Stimulated activated naive CD8-positive, alpha-beta T cell treated with anti-CD3 and anti-CD28 coated beads, Interleukin-15, Interleukin-2, amounts not matched to agents 100 U/mL and 50 U/mL, for 24 hours (primary cell): Measurements from ENCODE around the gene MAPK13.
A peak's percentile ranks its signal among the peaks of the same experiment; 100 is the strongest.
"Not testable (repeated sequence)": the region's sequence is repeated elsewhere in the genome, so short reads cannot be mapped to it uniquely, and the experiment has no call there.

Experiments
- ATAC-seq: fragments of 150-1000 bp; cut with Tn5 transposase; one replicate; pipeline ENCODE4 v1.10.0; 2021
- DNase-seq: peaks from one replicate; pipeline ENCODE4 v3.0.0; 2021

The MAPK13 gene

DNA sequence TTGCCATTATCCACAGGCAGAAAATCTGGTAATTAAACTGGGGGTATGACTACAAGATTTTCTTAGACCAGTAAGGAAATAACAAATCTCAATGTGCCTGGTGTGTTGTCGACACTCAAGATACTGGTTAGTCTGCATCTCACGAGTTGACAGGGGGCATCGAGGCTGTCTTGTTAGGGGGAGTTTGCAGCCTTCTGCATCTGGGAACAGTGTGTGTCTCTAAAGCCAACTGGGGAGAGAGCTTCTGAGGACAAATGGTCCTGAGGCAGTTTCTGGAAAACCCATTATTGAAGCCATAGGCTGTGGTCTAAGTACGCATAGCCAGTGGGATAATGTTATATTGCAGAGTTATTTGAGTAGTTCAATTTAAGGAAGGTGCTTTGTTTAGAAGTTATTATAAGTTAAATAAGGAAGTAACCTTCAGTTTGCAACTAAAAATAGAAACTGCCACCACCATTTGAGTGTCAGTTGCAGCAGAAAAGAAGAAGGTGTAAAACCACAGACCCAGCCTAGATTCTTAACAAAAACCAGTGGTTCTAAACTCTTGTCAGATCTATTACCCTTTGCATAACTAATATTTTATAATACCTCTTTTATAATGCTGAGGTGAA lies 15.4 kb upstream of the MAPK13 start:
- ATAC-seq (no peak), DNase-seq (no peak)

DNA sequence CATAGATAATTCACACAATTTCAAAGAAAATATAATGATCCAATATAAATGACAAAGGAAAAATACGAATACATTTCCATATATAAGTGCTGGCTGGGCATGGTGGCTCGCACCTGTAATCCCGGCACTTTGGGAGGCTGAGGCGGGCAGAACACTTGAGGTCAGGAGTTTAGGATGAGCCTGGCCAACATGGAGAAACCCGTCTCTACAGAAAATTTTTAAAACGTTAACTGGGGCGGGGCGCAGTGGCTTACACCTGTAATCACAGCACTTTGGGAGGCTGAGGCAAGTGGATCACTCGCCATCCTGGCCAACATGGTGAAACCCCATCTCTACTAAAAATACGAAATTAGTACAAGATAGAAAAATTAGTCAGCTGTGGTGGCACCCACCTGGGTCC lies 14.9 kb upstream of the MAPK13 start:
- ATAC-seq (no peak), DNase-seq (no peak)

DNA sequence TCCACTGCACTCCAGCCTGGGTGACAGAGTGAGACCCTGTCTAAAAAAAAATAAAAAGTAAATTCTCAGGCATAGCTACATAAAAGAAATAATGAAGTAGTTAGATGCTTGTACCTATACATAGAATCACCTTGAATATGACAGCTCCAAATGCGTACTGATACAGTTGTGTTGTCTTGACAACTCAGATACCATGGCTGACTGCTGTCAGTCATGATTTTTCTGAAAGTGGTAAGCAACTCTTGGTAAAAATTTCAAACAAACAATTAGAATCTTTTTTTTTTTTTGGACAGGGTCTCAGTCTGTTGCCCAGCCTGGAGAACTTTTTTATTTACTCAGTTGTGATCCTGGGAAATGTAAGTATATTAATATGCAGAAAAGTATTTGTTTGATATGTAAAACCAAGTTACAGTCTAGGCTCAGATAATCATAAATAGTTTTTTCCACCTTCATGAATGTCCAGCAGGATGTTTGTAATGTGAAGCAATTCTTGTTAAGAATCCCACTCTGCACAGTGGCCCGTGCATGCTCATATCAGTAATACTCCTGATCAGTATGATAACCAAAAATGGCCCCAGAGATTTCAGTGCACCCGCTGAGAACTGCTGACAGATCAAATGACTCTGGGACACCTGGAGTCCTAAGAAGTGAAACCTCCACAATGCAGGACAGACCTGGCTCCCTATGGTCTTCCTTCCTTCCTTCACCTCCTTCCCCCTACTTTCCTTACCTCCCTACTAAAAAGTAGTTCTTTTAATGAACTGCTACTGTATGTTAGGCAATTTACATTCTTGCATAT lies 14.0 kb upstream of the MAPK13 start:
- ATAC-seq (no peak), DNase-seq (no peak)

DNA sequence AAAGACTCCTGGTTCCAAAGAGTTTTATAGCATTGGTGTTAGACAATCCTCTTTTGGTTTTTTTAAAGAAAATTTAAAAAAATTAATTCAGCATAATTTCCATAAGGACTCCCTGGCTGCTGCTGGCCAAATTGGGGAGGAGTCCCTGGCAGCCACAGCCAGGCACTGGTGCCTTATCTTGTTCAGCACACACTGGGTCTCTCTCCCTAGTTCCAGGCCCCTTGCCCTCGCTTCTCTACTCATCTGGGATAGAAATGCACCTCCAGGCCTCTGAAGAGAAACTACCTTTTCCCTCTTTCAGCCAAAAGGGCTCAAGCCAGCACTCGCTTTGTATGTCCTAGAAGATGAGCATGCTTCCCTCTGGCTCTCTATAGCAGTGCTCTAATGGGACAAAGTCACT lies 13.4 kb upstream of the MAPK13 start:
- no peak for ATAC-seq
- DNase-seq, result no peak

DNA sequence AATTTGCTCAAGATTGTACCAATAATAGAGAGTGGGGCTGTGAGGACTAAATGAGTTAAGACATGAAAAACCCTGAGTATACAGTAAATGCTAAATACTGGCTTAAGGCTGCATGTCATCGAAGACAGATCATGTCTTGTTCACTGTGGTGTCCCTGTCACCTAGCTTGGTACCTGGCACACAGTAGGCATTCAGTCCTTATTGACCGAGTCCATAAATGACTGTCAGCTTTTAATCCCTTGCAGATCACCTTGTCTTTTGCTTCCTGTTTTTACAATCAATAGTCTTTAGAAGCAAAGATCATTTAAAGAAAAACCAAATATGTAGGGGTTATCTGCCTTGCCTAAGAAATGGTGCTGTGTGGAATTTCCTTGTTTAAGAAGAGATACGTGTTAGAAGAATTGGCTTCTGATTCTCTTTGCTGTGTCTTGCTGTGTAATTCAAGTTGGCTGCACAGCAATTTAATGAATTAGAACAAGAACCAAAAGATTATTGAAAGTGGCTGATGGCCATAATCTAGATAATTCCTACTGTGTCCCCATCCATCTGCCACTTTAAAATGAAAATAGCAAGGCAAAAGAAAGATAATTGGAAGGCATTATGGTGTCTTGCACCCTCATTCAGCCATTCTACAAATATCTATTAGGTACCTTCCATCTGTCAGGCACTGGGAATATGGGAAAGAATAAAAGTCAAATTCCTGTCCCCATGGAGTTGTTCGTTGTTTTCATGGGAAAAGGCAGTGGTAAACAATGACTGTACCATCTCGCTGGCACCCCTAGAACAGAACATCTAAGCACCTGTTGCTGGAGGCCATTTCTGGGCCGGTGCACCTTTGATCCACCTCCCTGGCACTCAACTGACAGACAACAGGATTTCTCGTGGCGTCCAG lies 12.4 kb upstream of the MAPK13 start:
- DNase-seq (no peak), ATAC-seq (no peak)

DNA sequence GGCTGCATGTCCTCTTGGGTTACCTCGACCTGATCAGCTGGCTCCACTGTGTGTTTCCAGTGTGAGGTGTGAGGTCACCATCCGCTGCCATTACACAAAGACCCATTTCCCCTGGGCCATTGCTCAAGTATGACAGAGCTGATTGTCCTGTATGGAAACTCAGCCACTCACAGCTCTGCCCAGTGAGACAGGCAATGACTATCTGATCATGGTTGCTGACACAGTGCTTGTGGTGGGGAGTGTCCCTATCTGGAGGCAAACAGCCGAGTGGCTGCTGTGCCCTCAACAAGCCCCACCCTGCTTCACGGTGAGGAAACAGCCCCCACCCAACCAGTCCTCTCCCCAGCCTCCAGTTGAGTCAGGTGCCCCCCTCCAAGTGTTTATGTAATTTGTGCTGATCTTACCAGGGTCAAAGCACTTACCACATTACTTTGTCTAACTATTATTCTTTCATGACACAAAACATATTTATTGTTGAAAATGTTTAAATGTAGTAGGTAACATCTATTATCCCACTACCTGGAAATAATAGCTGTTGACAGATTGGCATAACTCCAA lies 11.7 kb upstream of the MAPK13 start:
- ATAC-seq (peak; percentile 83), DNase-seq (peak; percentile 68)

DNA sequence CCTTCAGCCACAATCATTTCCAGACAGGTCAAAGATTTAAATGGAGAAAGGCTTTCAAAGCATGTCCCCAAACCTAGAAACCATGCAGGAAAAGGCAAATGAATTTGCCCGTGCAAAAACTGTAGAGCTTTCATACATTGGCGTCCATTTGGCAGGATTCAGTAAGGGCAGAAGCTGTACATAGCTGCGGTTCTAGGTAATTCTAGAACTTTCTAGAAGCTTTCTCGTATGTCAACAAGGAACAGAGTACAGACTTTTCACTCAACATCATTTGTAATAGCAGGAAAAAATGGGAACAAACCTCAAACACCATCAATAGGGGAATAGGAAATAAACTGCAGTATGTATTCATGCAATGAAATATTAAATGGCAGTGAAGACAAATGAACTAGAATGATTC lies 11.1 kb upstream of the MAPK13 start:
- ATAC-seq (no peak), DNase-seq (no peak)

DNA sequence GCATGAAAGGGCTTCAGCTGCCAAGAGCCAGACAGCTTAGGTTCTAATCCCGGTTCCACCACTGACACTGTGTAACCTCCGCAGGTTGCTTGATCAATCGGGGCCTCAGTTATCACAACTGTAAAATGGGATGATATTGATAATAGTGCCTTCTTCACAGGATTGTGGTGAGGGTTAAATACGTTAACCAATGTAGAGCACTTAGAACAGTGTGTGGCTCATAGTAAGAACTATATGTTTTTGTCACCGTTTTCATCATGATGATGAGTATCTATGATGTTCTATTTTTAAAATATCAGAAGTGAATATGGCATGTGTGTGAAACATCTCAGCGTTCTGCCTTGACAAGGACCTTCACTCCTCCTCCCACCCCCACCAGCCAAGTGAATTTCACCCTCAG lies 10.3 kb upstream of the MAPK13 start:
- DNase-seq (no peak), ATAC-seq (peak; percentile 1)

DNA sequence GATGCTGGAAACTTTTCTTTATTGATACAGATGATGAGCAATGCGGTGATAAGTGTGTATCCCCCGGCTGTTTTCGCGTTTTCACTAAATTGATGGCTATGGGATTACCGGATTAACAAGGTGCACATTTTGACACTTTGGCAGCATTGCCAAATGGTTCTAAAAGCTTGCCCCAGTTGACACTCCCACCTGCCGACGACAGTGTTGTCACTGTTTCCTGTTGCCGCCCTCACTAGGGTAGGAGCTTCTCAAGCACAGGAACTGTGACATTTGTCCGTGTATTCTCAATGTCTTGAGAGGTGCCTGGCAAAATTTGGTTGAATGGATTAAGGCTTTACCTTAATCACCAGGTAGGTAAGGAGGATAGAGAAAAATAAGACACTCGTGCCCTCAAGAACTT lies 9.8 kb upstream of the MAPK13 start:
- peak; percentile 60 for ATAC-seq
- peak; percentile 73 for DNase-seq

DNA sequence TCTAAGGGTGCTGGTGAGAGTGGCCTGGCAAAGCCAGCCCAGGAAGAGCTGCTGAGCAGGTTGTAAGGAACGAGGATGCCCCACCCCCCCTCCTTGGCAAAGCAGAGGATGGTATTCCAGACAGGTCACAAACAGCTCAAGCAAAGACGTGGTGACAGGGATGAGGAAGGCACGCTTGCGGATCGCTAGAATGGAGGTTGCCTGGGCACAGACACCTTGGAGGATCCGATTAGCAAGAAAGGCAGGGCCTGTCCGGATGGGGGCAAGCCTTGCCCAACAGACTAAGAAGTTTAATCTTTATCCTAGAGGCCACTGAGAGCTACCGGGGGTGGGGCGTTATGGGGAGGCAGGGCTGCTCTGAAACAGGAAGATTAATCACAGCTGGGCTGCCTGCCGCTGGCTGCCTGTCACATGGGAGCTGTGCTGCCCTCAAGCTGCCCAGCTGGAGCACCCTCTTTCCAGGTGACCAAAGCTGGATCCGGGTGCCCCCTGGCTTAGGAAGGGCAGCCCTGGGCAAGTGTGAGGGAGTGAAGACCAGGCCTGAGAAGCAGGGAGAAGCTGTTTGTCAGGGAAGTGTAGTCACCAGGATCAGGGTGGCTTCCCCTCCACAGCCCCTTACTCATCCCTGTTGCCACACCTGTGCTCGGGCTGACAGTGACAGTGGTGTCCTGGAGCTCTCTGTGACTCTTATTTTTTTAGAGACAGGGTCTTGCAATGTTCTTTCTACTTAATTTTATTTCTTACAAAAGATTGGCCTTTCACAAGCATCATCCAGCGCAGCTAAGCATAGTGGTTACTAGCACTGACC lies 9.1 kb upstream of the MAPK13 start:
- ATAC-seq, result peak; percentile 34
- peak; percentile 65 for DNase-seq

DNA sequence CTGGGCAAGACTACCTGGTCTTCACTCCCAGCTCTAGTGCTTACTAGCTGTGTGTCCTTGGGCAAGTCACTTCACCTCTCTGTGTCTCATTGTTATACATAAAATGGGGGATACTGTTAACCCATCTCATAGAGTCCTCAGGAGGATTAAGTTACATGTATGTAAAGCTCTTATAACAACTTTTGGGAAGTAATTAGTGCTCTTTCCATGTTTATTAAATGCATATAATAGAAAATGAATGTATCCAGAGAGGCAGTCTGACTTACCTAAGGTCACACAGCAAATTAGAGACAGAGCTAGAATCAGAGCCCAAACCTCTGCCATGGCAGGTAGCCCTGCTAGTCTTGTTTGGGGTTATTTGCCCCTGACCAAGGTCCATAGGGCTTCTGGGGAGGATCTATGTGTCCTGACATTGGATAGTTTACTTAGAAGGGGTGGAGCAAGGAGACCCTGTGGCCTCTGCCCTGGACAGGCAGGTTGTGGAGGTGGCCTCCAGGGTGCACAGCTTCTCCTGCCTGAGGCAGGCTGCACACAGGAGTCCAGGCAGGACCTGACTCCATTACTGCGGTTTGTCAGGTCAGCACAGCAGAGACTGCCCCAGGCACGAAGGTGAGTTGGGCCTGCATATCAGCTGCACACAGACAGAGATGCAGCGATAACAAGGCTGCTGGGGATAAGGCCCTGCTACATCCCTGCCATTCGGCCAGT lies 8.4 kb upstream of the MAPK13 start:
- no peak for ATAC-seq
- no peak for DNase-seq

DNA sequence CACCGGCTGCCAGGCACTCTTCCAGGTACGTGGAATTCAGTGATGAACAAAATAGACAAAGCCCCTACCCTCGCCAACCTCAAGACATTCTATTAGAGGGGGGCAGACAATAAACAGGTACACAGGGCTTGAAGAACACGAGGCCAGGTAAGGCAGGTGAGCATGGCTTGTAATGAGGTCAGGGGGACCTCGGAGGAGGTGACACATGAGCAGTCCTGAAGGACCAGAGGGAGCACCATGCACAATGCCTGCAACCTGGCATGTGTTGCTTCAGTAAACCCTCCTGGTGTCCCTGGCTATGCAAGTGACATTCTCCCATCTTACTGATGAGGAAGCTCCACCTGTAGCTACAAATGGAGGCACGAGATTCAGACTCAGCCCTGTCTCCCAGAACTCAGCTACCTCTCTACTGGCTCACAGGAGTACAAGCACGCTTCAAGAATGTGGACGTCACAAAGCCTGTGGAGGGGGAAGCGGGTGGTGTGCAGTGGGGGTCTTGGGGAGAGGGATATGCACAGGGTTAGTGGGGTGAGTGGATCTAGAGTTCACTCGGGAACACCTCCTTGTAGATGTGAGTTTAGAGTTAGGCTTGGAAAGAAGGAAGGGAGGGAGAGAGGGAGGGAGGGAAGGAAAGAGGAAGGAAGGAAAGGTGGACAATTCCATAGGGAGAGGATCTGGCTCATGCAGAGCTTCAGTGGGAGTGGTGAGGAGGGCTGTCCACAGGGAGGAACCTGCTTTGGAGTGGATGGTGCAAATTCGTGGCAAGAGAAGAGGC lies 7.6 kb upstream of the MAPK13 start:
- ATAC-seq (no peak), DNase-seq (no peak)

DNA sequence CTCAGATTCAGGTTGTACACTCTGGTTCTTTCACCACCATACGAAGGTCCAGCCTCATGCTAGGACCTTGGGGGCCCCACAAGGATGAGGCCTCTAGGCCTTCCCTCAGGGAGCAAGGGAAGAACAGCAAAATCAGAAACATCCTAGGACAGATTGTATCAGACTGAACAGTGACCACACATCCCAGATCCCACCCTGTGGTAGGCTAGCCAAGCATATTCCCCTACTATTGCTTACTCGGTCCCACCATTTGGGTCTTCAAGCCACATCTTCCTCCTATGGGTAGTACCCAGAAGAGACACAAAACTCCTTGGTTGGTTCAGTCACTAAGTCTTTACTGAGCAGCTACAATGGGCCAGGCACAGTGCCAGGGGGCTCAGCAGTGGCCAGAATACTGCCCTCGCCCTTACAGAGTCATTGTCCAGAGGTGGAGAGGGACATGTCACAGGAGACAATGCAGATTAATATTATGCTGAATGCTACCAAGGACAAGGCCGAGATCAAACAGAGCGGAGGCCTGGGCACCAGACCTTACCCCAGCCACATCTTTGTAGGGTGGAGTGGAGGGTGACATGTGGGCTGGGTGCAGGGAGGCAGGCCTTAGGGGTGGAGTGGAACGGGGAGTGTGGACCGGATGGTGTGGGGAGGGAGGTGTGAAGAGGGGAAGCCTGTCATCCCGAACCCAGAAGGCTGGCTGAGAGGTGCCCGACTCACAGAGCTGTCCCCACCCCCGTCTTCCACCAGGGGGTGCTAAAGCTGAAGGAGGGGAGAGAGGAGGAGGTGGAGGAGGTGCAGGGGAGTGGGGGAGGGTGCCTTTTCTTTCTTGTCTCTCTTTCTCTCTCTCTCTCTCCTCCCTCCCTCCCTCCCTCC lies 6.8 kb upstream of the MAPK13 start:
- ATAC-seq, result peak; percentile 86
- peak; percentile 94 for DNase-seq

DNA sequence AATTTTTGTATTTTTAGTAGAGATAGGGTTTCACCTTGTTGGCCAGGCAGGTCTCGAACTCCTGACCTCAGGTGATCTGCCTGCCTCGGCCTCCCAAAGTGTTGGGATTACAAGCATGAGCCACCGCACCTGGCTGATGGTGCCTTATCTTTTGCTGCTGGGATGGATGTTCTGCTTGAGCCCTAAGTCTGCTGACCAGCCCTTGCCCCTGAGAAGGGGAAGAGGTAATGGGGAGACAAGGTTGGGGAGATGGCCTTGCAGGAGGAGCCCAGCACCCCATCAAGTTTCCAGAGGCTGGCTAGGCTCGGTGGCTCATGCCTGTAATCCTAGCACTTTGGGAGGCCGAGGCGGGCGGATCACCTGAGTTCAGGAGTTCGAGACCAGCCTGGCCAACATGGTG lies 6.0 kb upstream of the MAPK13 start:
- DNase-seq, ATAC-seq: not testable (repeated sequence)

DNA sequence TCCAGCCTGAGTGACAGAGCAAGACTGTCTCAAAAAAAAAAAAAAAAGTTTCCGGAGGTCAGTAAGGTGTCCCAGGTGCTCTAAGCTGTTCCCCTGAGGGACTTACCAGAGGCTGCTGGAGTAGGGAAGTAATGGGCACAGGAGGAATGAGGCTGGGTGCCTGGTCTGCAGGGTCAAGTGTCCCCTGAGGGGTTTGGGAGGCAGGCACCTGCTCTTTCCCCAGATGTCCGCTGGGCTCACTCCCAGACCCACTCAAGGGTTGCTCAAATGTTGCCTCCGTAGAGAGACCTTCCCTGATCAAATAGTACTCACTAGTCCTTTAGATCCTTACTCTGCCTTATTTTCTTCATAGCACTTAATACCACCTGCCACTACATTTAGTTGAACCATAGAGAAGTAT lies 5.4 kb upstream of the MAPK13 start:
- DNase-seq (no peak), ATAC-seq (no peak)

DNA sequence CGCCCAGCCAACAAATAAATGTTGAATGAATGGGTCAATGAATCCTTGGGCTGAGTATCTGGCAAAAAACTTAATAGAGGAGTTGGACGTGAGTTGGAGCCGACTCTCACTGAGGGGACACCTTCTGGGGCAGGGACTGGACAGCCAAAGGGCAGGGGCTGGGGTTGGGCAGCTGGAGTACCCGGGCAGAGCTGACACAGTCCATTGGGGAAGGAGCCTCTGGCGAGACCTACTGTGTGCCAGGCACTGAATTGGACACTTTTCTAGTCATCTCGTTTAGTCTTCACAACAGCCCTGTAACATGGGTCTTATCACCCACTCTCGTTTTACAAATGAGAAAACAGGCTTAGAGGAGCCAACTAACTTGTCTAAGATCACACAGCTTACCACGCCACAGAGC lies 4.7 kb upstream of the MAPK13 start:
- ATAC-seq, result no peak
- DNase-seq, result no peak

DNA sequence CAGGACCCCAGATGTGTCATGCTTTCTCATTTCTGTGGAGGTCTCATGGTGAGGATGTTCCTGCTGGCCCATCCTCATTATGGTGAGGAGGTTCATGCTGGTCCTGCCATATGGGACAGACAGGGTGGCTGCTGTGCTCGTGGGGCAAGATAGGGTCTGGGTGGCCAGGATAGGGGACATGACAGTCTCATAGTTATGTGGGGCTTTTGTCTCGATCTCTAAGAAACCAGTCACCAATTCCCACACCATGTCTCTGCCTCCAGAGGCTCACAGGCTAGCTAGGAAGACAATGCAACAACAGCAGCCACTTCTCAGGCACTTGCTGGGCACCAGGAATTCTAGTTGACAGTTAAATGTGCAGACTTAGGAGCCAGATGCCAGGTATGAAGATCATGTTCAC lies 4.2 kb upstream of the MAPK13 start:
- DNase-seq, result no peak
- no peak for ATAC-seq

DNA sequence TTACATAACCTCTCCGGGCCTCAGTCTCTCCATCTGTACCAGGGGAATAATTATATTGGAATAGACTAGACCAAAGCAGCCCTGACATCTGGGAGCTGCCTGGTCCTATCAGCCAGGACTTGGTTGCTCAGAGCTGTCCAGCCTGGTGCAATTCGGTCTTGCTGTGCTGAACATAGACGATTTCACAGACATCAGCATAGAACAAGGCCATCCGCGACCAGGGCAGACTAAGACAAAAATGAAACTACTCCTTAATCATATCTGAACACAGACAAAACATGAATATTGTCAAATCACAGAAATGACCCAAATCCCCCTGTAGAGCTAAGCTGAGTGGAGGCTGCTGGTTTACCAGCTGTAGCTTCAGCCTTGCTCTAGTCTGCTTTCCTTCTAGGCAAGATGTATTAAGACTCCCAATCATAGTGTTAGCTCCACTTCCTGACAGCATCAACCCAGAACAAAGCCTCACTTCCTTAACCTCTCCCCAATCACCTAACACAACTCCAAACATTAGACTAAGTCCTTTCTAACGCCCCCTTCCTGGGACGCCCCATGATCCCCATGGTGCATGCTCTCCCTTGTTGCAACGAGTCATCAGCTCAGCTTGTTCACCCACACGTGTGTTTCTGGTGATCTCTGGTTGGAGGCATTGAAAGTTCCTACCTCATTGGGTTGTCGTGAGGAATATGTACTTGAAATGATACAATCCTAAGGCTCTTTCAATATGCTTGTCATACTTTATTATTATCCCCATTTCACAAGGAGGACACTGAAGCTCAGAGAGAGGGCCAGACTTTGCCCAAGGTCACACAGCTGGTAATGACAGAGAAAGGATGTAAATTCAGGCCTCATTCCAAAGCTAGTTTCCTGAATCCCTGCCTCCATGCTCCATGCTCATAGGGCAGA lies 3.5 kb upstream of the MAPK13 start:
- DNase-seq (peak; percentile 35), ATAC-seq (no peak)
